ENCODE data around the gene DDX39A.

DDX39A gene

DNA sequence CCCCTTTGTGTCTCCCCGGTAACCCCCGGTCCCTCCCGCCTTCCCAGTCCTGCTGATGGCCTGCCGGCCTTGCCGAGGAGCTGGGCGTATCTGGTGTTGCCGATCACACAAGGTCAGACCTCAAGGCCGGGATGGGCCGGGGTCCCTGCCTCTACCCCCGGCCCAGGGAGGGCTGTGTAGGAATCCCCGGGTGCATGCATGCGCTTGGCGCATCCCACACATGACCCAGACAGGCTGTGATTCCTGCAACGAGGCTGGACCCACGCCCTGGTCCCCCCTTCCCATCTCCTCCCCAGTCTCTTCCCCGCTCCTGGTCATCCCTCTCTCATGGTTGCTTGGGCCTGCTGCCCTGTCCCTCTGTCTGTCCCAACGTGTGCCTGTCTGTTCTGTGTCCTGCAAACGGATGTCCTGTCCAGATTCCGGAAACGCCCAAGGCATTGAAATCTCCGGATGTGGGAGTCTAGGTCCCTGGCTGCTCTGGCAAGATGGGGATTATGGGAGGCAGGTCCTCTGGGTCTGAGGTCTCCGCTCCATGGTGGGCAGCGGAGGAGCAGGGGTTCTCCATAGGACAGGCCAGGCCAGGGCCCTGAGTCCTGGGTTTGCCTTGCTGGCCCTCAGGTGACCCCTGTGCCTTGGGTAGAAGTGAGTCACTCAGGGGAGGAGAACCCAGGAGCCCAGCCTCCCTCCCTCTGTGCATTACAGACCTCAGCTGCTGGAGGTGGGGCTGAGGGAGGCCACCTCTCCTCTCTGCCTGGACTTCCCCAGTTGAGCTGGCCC is 15.6 kb upstream of the DDX39A start:
- DNase-seq (ENCODE audit: low read depth, low spot score), result peak; percentile 33

DNA sequence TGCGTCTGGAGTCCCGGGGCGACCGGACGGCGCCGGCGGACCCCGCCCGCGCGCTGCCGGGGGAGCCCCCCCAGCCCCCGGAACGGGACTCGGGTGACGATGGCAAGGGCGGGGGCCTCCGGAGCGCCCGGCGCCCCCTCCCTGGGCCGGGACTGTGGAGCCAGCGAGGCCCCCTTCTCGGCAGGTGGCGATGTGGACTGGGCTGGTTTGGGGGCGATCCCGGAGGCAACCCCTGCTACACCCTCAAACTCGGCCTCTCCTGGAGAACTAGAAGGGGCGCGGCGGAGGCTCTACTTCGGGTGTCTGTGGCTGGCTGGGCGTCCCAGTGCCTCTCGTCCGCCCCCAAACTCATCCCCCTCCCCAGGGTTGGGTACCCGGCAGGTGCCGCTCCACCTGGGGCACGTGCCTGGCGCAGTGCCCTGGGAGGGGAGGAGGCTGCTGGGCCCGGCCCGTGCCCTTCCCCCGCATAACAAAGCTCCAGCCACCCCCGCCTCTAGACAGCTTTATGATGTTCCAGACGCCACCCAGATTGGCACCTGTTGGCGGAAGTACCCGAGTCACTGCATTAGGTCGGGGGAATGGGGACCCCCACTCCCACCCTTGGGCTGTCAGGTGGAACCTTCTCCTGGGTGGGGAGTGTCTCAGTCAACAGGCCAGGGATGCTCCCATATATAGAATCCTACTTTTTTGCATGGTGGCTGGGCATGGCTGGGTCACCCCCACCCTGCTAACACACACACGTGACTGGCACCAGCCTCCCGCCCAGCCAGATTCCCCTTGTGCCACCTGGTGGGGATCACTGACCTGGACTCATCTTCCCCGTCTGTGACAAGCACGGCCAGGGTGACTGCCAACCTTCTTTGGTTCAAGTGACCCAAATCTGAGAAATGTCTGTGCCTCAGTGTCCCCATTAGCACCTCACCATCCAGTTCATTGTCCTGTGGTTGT is 14.7 kb upstream of the DDX39A start:
- DNase-seq (ENCODE audit: low read depth, low spot score), result no peak

DNA sequence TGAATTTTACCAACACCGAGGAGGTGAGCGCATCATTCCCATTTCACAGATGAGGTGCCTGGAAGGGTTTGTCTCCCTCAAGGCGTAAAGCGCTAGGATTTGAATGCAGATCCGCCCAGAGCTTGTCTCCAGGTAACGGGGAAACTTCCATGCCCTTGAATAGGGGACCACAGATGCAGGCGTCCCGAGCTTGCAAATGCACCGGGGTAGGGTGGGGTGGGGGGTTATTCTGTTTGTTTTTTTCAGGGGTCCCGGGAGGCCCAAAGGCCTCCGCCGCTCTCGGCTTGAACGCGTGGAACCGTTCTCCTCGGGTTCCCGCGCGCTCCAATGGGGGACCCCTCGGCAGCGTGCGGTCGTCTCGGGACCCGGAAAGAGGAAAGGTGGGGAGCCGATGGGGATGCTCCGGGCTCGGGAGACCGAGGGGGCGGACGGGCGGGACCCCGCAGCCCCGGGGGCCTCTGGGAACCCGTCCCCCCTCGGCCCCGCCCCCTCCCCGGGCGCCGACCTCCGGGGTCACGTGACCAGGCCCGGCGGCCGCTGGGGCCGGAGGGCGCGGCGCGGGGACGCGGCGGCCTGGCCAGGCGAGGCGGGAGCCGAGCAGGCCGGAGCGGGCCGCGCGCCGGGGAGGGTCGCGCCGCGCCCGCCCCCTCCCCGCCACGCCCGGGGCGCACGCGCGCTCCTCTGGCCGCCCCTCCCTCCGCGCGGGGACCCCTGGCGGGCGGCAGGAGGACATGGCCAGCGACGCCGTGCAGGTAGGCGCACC is 13.8 kb upstream of the DDX39A start, which contains the start of gene PKN1:
Gene PKN1, plus strand, starts transcription at position 516 of the 763 bp plus-strand sequence. Its CDS starts 216 bp downstream, at position 732.
- no peak for DNase-seq (ENCODE audit: low read depth, low spot score)

DNA sequence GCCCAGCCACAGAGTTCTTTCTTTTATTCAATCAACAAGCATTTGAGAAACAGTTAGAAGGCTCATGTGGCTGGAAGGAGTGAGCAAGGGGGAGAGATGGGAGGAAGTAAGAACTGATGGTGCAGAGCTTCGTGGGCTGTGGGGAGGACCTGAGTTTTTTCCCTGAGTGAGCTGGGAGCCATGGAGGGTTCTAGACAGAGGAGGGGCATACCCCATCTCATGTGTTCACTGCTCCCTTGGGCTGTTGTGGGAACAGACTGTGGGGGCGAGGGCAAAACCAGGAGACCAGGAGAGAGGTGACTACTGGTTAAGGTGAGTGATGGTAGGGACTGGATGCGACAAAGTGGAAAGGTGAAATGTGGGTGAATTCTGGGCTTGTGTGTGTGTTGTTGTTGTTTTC is 11.6 kb upstream of the DDX39A start:
- no peak for DNase-seq (ENCODE audit: low read depth, low spot score)

DNA sequence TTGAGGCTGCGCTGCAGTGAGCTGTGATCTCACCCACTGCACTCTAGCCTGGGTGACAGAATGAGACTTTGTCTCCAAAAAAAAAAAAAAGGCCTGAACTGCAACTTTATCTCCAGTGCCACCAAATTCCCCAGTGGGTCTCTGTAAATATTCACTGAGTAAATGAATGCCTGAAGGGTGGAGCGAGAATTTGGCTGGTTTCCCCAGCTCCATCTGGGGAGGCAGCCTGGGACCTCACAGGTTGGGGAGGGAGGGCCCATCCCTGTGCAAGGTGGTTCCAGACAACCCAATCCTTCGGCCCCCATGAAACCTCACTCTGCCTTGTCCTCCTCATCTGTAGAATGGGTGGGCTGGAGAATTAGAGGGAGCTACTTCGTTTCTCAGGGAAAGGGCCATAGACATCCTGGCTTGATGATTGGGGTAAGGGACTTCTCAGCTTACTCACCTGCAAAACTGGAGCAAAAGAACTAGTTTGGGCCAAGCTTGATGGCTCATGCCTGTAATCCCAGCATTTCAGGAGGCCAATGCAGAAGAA is 9.8 kb upstream of the DDX39A start:
- DNase-seq (ENCODE audit: low read depth, low spot score), result no peak

DNA sequence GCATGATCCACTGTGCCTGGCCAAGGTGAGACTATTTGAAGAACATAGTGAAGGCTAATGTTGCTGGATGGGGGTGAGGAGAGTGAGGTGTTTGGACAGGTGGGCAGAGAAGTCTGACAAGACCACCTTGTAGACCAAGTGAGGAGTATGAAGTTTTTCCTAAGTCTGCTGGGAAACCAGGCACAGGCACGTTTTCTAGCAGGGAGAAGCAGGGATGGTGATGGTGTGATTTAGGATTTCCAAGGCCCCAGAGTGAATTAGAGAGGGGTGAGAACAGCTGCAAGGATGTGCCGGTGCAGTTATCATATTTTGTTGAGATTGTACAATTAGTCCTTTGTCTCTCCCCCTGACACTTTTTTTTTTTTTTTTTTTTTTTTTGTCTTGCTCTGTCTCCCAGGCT is 8.3 kb upstream of the DDX39A start:
- no peak for DNase-seq (ENCODE audit: low read depth, low spot score)

DNA sequence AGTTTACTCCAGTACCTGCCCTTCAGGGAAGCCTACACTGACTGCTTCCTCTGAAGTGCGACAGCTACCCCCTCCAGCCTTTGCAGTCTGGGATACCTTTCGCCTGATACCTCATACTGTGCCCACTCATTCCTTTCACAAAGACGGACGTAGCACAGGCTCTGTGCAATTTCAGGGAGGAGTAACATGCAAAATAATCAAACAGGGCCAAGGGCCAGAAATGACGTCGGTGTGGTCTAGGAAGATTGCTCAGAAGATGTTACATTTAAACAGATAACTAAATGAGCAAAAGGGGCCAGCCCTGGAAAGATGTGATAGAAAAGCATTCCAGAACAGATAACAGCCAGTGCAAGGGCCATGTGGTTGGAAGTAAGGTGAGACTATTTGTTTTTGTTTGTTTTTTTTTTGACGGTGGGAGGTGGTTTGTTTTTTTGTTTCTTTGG is 6.6 kb upstream of the DDX39A start:
- no peak for DNase-seq (ENCODE audit: low read depth, low spot score)

DNA sequence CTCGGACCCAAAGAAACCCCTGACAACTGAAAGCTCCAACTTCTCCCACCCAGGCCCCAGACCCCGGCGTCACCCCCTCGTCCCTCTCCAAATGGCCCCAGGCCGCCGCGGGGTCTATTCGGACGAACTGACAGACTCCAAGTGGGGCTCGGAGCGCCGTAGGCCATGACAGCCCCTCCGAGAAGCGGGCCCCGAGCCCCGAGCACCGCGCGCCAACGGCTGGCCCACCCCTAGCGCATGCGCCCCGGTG is 360 bp downstream of the DDX39A start:
- DNase-seq (ENCODE audit: low read depth, low spot score), result no peak

DNA sequence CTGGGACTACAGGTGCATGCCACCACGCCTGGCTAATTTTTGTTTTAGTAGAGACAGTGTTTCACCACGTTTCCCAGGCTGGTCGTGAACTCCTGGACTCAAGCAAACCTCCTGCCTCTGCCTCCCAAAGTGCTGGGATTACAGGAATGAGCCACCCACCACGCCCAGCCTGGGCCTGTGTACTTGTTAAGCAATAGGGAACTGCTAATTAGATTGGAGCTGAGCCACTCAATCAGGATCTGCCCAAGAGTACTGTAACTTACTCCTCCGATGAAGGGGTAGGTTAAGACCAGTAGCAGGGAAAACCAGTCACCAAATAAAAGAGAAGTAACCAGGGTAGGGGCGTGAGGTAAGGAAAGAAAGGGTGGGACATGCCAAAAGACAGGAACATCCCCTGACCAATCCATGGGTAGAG is 2.3 kb downstream of the DDX39A start:
- no peak for DNase-seq (ENCODE audit: low read depth, low spot score)

DNA sequence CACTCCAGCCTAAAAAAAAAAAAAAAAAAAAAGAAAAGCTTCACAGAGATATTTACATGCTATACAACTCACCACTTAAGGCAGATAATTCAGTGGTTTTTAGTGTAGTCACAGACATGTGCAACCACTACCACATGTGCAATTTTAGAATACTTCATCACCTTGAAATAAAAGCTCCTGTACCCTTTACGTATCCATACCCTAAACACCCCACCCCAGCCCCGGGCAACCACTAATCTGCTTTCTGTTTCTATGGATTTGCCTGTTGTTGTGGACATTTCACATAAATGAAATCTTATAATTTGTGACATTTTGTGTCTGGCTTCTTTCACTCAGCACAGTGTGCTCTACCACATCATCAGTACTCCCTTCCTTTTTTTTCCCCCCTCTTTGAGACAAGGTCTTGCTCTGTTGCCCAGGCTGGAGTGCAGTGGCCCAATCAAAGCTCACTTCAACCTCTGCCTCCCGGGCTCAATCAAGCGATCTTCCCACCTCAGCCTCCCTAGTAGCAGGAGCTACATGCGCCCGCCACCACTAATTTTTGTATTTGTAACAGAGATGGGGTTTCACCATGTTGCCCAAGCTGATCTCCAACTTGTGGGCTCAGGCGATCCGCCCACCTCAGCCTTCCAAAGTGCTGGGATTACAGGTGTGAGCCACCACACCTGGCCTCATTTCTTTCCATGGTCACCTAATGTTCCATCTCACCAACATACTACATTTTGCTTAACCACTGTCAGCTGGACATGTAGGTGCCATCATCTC is 4.0 kb downstream of the DDX39A start:
- no peak for DNase-seq (ENCODE audit: low read depth, low spot score)

DNA sequence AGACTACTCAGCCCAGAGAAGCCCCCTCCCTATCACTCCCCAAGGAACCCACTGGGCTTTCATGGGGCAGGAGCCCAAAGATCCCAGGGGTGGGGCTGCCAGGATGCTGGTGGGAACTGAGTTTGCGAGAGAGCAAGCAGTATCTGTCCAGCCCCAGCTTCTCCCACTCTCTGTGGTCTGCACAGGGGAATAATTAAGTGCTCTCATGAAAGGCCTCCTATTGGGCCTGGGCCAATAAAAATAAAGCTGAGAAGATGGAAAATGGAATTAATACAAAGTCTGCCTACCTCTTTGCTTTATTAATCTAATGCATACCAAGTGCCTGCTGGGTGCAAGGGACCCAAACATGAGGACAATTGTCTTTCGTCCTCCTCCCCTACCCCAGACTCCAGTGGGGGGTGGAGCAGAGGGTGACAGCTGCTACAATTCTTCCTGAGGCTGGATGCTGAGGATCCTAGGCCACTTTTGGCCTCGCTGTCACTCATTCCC is 5.4 kb downstream of the DDX39A start:
- DNase-seq (ENCODE audit: low read depth, low spot score), result no peak

DNA sequence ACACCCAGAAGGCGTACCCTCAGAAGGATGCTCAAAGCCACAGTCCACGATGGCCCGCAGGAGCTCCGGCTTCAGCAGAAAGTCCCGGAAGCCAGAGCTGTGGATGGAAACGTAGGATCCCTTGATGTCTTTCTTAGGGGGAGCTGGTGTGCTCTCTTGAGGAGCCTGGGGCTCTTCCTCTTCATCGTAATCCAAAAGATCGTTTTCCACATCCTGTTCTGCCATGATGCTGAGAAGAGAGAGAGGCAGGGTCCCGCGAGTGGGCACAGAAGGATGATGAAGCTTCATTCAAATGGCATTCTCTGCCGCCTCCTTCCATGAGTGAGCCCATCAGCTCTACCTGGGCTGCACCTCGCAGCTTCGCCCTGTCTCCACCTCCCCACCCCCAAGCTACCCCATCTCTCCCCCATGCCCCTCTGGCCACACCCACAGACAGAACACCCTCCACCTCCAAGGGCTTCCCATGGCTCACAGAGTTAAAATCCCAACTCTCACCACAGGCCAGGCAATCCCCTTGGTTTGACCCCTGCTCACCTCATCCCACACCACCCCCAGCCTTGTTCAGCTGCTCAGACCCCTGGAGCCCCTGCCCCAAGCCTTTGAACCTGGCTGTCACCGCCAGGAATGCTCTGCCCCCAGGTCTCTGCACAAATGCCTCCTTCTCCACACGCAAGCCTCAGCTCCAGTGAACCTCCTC is 6.0 kb downstream of the DDX39A start:
- DNase-seq (ENCODE audit: low read depth, low spot score), result no peak

DNA sequence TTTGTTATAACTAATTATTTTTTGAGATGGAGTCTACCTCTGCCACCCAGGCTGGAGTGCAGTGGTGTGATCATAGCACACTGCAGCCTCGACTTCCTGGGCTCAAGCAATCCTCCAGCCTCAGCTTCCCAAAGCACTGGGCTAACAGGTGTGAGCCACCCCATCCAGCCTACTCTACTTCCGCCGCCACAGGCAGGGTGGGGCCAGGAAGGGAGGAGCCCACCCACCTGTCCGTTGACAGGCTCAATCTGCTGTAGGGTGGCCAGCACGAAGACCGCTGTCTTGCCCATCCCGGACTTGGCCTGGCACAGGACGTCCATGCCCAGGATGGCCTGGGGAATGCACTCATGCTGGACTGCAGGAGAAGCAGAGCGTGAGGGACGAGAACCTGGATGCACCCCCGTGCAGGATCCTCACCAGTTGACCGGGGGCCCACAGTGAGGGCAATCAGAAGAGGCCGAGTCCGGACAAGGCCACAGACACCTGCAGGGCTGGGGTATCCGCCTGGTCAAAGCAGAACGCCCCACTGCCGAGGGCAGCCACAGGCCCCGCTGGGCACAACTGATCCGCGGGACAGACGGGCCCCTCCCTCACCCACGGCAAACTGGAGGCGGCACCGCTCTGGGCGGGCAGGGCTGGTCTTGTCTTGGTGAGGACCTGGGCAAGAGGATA is 6.7 kb downstream of the DDX39A start:
- DNase-seq (ENCODE audit: low read depth, low spot score), result no peak

DNA sequence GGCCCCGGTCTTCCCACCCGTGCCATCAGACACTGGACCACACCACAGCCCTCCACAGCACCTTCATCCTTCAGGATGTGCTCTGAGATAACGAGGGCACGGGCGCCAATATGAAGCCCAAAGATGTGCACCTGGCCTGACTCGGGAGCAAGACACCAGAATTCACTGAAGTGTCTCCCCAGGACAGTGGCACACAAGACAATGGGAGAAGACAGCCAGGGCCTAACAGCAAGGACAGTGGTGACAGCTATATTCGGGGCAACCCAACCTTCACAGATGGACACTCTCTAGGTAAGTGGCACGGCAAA is 7.2 kb downstream of the DDX39A start:
- no peak for DNase-seq (ENCODE audit: low read depth, low spot score)

DNA sequence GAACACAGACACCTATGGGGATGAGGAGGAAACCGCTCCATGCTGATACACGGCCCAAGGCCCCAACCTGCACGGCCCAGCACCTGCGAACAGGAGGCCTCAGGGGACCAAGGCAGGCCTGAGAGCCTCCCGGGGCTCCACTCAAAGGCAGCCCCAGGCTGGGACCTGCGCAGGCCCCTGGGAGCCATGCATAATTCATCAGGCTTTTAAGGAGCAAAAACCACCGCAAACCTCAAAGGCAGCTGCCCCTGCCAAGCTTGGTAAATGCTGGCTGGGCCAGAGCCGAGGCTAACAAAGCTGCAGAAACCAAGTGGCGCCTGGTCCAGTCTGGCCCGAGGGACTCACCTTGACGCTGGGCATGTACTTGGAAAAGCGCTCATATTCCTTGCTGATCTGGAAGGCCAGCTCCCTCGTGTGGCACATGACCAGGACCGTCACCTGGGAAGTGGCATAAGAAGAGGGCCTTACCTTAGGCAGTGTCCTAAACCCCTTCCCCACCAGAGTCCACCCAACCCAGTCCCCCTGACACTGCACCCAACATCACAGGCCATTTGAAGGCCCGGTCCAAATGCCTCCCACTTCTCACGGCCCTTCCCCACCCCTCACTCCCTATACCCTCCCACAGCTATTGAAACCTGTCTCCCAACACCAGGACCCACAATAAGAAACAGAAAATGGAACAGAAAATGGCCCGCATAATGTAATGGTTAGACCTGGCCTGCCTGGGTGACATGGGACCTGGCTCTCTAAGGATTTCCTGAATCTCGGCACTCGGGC is 7.8 kb downstream of the DDX39A start:
- DNase-seq (ENCODE audit: low read depth, low spot score), result no peak

DNA sequence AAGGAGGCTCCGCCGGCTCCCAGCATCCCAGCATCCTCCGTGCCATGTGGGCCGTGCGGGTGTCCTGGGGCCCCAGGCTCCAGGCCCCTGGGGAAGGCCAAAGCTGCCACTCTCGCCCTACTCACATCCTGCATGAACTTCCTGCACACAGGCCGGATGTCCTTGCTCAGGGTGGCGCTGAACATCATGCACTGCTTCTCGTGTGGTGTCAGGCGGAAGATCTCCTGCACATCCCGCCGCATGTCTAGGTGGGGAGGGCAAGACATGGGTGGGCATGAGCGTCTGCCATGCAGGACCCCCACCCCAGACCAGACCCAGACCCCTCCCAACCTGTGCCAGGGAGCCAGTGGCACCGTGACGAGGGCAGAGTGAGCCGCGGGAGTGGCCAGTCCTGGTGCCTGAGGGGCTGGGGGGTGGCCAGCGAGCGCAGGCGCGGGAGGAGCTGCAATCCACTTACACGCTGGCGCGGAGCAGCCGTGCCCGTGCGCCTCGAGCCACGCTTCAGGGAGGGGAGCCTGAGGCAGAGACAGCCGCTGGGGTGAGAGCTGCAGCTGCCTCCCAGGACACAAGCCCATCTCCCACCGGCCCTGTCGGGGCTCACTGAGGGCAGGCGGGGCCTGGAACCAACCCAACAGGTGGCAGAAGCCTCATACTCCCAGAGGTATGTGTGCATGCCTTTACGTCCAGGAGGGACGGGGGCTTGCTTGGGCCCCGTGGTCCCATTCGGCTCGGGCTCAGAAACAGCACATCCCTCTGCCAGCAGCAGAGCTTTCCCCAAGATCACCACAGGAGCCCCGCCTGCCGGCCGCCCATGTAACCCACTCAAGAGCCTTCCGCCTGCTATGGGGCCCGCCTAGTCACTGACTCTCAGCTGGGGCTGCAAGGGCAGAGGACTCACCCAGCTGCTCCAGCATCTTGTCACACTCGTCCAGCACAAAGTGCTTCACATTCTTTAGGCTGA is 8.8 kb downstream of the DDX39A start:
- no peak for DNase-seq (ENCODE audit: low read depth, low spot score)

DNA sequence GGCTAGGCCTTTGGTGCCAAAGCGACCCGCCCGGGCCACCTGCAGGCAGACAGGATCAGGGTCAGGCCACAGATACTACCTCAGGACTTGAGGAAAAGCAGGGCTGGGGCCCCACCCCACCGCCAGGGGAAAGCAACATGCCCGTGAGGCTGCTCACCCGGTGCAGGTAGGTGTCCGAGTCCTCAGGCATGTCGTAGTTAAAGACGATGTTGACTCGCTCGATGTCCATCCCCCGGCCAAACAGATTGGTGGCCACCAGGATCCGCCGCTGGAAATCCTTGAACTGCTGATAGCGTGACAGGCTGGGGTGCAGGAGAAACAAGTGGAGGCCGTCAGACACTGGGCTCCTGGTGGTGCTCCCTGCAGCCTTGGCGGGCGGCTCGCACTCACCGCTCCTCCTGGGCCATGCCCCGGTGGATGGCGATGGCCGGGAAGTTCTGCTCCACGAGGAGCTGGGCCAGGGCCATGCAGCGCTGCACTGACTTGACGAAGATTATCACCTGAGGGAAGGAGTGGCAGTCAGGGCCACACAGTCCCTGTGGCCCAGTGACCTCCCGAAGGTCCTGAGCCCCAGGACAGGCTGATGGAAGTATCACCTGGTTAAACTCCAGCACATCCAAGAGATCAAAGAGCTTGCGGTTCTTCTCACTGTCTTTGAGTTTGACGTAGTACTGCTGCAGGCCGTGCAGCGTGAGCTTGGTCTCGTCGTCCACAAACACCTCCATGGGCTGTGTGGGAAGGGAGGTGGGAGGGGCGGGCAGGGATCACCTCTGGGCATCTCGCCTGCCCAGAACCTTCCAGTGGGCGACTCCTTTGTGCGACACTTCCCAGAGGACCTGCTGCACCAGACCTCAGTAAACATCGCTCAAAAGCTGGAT is 9.8 kb downstream of the DDX39A start:
- no peak for DNase-seq (ENCODE audit: low read depth, low spot score)

All from smooth muscle cell of the brain vasculature (primary cell).